IMR-90 (cell line): Measurements from ENCODE around the gene CD9. TPM values are rescaled to one million over a fixed set of nuclear protein-coding genes. Genes with fewer than 3 reads are reported as not detected.
A peak's percentile ranks its signal among the peaks of the same experiment; 100 is the strongest.

Experiments
- ATAC-seq: fragments of 200-7000 bp; cut with Tn5 transposase; 2 replicates; pipeline ENCODE4 v1.9.1; 2020; ENCODE audit warnings: low read depth, mild to moderate bottlenecking, moderate library complexity
- BruUV-seq: library from RNA; stranded (reverse); fragments of 400-500 nt; replicated peaks from 2 replicates; lab custom pipeline; 2021; lab: Mats Ljungman, UMichigan
- CTCF ChIA-PET: fragments of 300-600 bp; formaldehyde crosslinking; extraction: SDS; loops from one replicate; lab custom pipeline; 2021; ENCODE audit warnings: antibody characterized with exemption; lab: Yijun Ruan, JAX
- POLR2A ChIA-PET: fragments of 300-600 bp; sonication (Branson Sonifier 250); formaldehyde crosslinking; loops from one replicate; lab custom pipeline; 2022; ENCODE audit warnings: antibody characterized with exemption; ENCODE audit not compliant: unreplicated experiment; lab: Charles Lee
- DNase-seq: peaks from one replicate; pipeline ENCODE4 v3.0.0; 2013
- H2AFZ ChIP-seq: replicated peaks from 2 replicates; pipeline ENCODE3; 2013; ENCODE audit warnings: low read length, mild to moderate bottlenecking; ENCODE audit not compliant: poor library complexity
- H2AK5ac ChIP-seq: 2 replicates; pipeline ENCODE4 v1.6.1; 2013; ENCODE audit warnings: low read depth, low read length, inconsistent platforms
- H2AK9ac ChIP-seq: replicated peaks from 2 replicates; pipeline ENCODE3; 2013; ENCODE audit warnings: mild to moderate bottlenecking, low read depth, low read length, moderate library complexity; ENCODE audit not compliant: poor library complexity
- H2BK120ac ChIP-seq: 2 replicates; pipeline ENCODE4 v1.6.1; 2013; ENCODE audit warnings: low read depth, low read length, inconsistent platforms
- H2BK15ac ChIP-seq: 3 replicates; pipeline ENCODE4 v1.6.1; 2013; ENCODE audit warnings: low read depth, low read length, inconsistent platforms
- H2BK20ac ChIP-seq: 2 replicates; pipeline ENCODE4 v1.6.1; 2013; ENCODE audit warnings: low read depth, mild to moderate bottlenecking, inconsistent platforms, low read length, moderate library complexity
- H2BK5ac ChIP-seq: 2 replicates; pipeline ENCODE4 v1.6.1; 2013; ENCODE audit warnings: mild to moderate bottlenecking, low read depth, low read length, inconsistent platforms; ENCODE audit not compliant: poor library complexity, severe bottlenecking
- H3K14ac ChIP-seq: replicated peaks from 2 replicates; pipeline ENCODE4 v1.6.1; 2013; ENCODE audit warnings: low read depth, low read length, inconsistent platforms
- H3K18ac ChIP-seq: 2 replicates; pipeline ENCODE4 v1.6.1; 2013; ENCODE audit warnings: low read depth, low read length, control low read depth
- H3K23ac ChIP-seq: 2 replicates; pipeline ENCODE4 v1.6.1; 2013; ENCODE audit warnings: low read depth, low read length, inconsistent platforms
- H3K27ac ChIP-seq: 2 replicates; pipeline ENCODE4 v1.5.1; 2013; ENCODE audit warnings: mild to moderate bottlenecking, control low read depth, low read length; ENCODE audit not compliant: insufficient read depth
- H3K27me3 ChIP-seq: 2 replicates; pipeline ENCODE4 v1.6.1; 2013; ENCODE audit warnings: low read length; ENCODE audit not compliant: control insufficient read depth, insufficient read depth
- H3K36me3 ChIP-seq: 2 replicates; pipeline ENCODE4 v1.6.1; 2013; ENCODE audit warnings: low read length, mixed read lengths; ENCODE audit not compliant: control insufficient read depth, insufficient read depth
- H3K4ac ChIP-seq: 2 replicates; pipeline ENCODE4 v1.6.1; 2013; ENCODE audit warnings: low read depth, low read length, inconsistent platforms
- H3K4me1 ChIP-seq: 2 replicates; pipeline ENCODE4 v1.6.1; 2013; ENCODE audit warnings: low read length, mixed read lengths; ENCODE audit not compliant: control insufficient read depth, insufficient read depth
- H3K4me2 ChIP-seq: 2 replicates; pipeline ENCODE4 v1.6.1; 2013; ENCODE audit warnings: low read depth, mild to moderate bottlenecking, control low read depth, low read length, moderate library complexity
- H3K4me3 ChIP-seq: 2 replicates; pipeline ENCODE4 v1.5.1; 2013; ENCODE audit warnings: low read depth, mild to moderate bottlenecking, control low read depth, low read length, moderate library complexity; ENCODE audit not compliant: insufficient read depth
- H3K56ac ChIP-seq: 2 replicates; pipeline ENCODE4 v1.6.1; 2013; ENCODE audit warnings: low read length, inconsistent platforms; ENCODE audit not compliant: insufficient read depth; ENCODE audit errors: extremely low read depth
- H3K79me1 ChIP-seq, 2 experiments: 2 replicates each; pipeline ENCODE4 v1.6.1; 2013; ENCODE audit warnings: low read length in 2 of 2, inconsistent platforms in 1 of 2, low read depth in 1 of 2
- H3K9ac ChIP-seq: 2 replicates; pipeline ENCODE4 v1.6.1; 2013; ENCODE audit warnings: low read depth, low read length, control low read depth
- H3K9me1 ChIP-seq: 2 replicates; pipeline ENCODE4 v1.6.1; 2013; ENCODE audit warnings: low read length, inconsistent platforms; ENCODE audit not compliant: insufficient read depth
- H3K9me3 ChIP-seq: 2 replicates; pipeline ENCODE4 v1.6.1; 2013; ENCODE audit warnings: low read length; ENCODE audit not compliant: control insufficient read depth, insufficient read depth
- H4K20me1 ChIP-seq: 2 replicates; pipeline ENCODE4 v1.6.1; 2013; ENCODE audit warnings: low read length, inconsistent platforms; ENCODE audit not compliant: insufficient read depth
- H4K5ac ChIP-seq: 2 replicates; pipeline ENCODE4 v1.6.1; 2013; ENCODE audit warnings: mild to moderate bottlenecking, low read depth, low read length, control low read depth
- H4K8ac ChIP-seq, 2 experiments: 2 replicates each; pipeline ENCODE4 v1.6.1; 2013; ENCODE audit warnings: low read depth in 2 of 2, low read length in 2 of 2, control low read depth in 1 of 2, inconsistent platforms in 1 of 2
- H4K91ac ChIP-seq: 2 replicates; pipeline ENCODE4 v1.6.1; 2013; ENCODE audit warnings: low read depth, low read length, inconsistent platforms; ENCODE audit not compliant: insufficient read depth
- BHLHE40 ChIP-seq: fragments of 150-350 bp; IDR thresholded peaks from 2 replicates; pipeline ENCODE4 v1.6.1; 2016; ENCODE audit warnings: mild to moderate bottlenecking, low read depth, low read length
- CEBPB ChIP-seq: IDR thresholded peaks from 2 replicates; pipeline ENCODE4 v1.6.1; 2012; ENCODE audit warnings: low read depth, low read length, improper control_type of control experiment
- CHD1 ChIP-seq: IDR thresholded peaks from 2 replicates; pipeline ENCODE4 v1.6.1; 2012; ENCODE audit warnings: low read depth, low read length, improper control_type of control experiment
- CTCF ChIP-seq: conservative IDR thresholded peaks from 2 replicates; pipeline ENCODE4 v1.5.1; 2012; ENCODE audit warnings: mild to moderate bottlenecking, low read depth, low read length, improper control_type of control experiment
- FOS ChIP-seq: fragments of 150-350 bp; IDR thresholded peaks from 2 replicates; pipeline ENCODE4 v1.6.1; 2016; ENCODE audit warnings: low read depth, low read length
- MAFK ChIP-seq: IDR thresholded peaks from 2 replicates; pipeline ENCODE4 v1.6.1; 2012; ENCODE audit warnings: low read depth, low read length, improper control_type of control experiment
- MAZ ChIP-seq: IDR thresholded peaks from 2 replicates; pipeline ENCODE4 v1.6.1; 2012; ENCODE audit warnings: low read depth, mild to moderate bottlenecking, low read length, improper control_type of control experiment, moderate library complexity, borderline replicate concordance
- MXI1 ChIP-seq: IDR thresholded peaks from 2 replicates; pipeline ENCODE4 v1.6.1; 2012; ENCODE audit warnings: low read depth, mild to moderate bottlenecking, low read length, moderate library complexity, borderline replicate concordance
- NFE2L2 ChIP-seq: fragments of 150-350 bp; IDR thresholded peaks from 2 replicates; pipeline ENCODE4 v1.6.1; 2016; ENCODE audit warnings: low read depth, mild to moderate bottlenecking, low read length
- RFX5 ChIP-seq: IDR thresholded peaks from 2 replicates; pipeline ENCODE4 v1.8.0; 2012; ENCODE audit warnings: low read depth, mild to moderate bottlenecking, low read length, moderate library complexity
- SMC3 ChIP-seq: fragments of 150-350 bp; IDR thresholded peaks from 2 replicates; pipeline ENCODE4 v1.6.1; 2016; ENCODE audit warnings: low read depth, mild to moderate bottlenecking, antibody characterized with exemption, low read length, moderate library complexity
- USF2 ChIP-seq: fragments of 150-350 bp; IDR thresholded peaks from 2 replicates; pipeline ENCODE4 v1.6.1; 2017; ENCODE audit warnings: mild to moderate bottlenecking, antibody characterized with exemption, low read length, low read depth
- WGBS, 2 experiments: methylation state at CpG; one replicate each; pipeline versions ENCODE4 v1.1.5 to v1.1.7; 2013; ENCODE audit warnings: missing lambda C conversion rate in 2 of 2; ENCODE audit not compliant: insufficient read length in 1 of 2; ENCODE audit errors: extremely low coverage in 2 of 2; 5-methylcytosine and 5-hydroxymethylcytosine counted together
- dilution Hi-C: fragments of 300-500 bp; cut with HindIII; formaldehyde crosslinking; loops from one replicate; pipeline ENCODE4 v1.14.3; 2018; ENCODE audit warnings: low sequenced_read_pairs; ENCODE audit not compliant: unreplicated experiment
- in situ Hi-C: fragments of 300-500 bp; cut with MboI; formaldehyde crosslinking; loops from 3 replicates; pipeline ENCODE4 v1.14.3; 2019; ENCODE audit warnings: low sequenced_read_pairs, inconsistent platforms, mixed read lengths
- intact Hi-C: fragments of 100-400 bp; cut with micrococcal nuclease; formaldehyde crosslinking; loops from 2 replicates; pipeline ENCODE4 v1.10.0; 2022
- polyA plus RNA-seq, 3 experiments: library from polyadenylated mRNA; depleted of rRNA; stranded (reverse); fragments of >200 nt; gene quantifications; 2 replicates each; pipeline ENCODE4 v1.2.3, GENCODE V29; 2012; ENCODE audit warnings: low replicate concordance in 1 of 3
- total RNA-seq: library from RNA; depleted of rRNA; stranded (reverse); fragments of >200 nt; gene quantifications from 2 replicates; pipeline ENCODE4 v1.2.3, GENCODE V29; 2012

The CD9 gene
- total and polyA plus RNA-seq, 2 of the 4 experiments (the other 2 are of a cell fraction): 48.8 to 70.9 TPM

GRCh38 chr12:6198985-6199530, 1.1 kb upstream of the CD9 start (continued):
- no peak for TF ChIP-seq CEBPB

- Histone ChIP-seq H3K4me2 (peak overlapping the region; percentile 55), H3K4me1 (peaks cover 13% of the 10 kb centered on the region)
- TF ChIP-seq SMC3 (no peak), MAFK (no peak), FOS (no peak), RFX5 (no peak), NFE2L2 (no peak), CTCF (no peak), MAZ (no peak), MXI1 (no peak), CHD1 (no peak), USF2 (no peak), BHLHE40 (no peak)
These were observed 507 bp upstream of the CD9 start for GRCh38 chr12:6199531-6200255.

More at GRCh38 chr12:6199531-6200255, 507 bp upstream of the CD9 start:
- Histone ChIP-seq H3K79me1 (peaks cover 3 to 37% of the 10 kb centered on the region in 2 experiments; a peak in 2 of 4 replicates), H3K27ac (peak overlapping the region; percentile 22; the same call in 1 of the 2 replicates), H2BK15ac (peak overlapping the region; percentile 60; the same call in 1 of the 3 replicates), H2BK120ac (peak overlapping the region; percentile 75), H3K9me3 (no peaks in the 10 kb centered on the region), H4K5ac (peak overlapping the region; percentile 6), H3K18ac (no peak overlapping the region; the same call in 1 of the 2 replicates), H2AFZ (peak overlapping the region; percentile 91), H3K9me1 (peaks cover 16% of the 10 kb centered on the region), H3K14ac (peak overlapping the region; percentile 41; the same call in 1 of the 2 replicates), H3K56ac (no peak overlapping the region; the same call in 1 of the 2 replicates), H2AK5ac (peak overlapping the region; percentile 76), H4K8ac (peak overlapping the region; percentile 45 to 85; a peak in 1 of 4 replicates), H3K36me3 (no peaks in the 10 kb centered on the region), H2AK9ac (peak overlapping the region; percentile 77), H4K91ac (peak overlapping the region; percentile 61), H2BK5ac (no peak overlapping the region), H3K23ac (peak overlapping the region; percentile 10), H4K20me1 (peaks cover 12% of the 10 kb centered on the region; the same call in 1 of the 2 replicates), H3K4ac (peak overlapping the region; percentile 70; the same call in 1 of the 2 replicates), H3K9ac (peak overlapping the region; percentile 22; the same call in 1 of the 2 replicates), H3K27me3 (no peaks in the 10 kb centered on the region; the same call in 1 of the 2 replicates), H3K4me3 (peak overlapping the region; percentile 34), H2BK20ac (peak overlapping the region; percentile 62; the same call in 1 of the 2 replicates)
- ATAC-seq: no peak
- ChIA-PET CTCF (no interaction called here), POLR2A (no interaction called here)
- in situ Hi-C loops (loop anchor here (25.0 kb wide), 1 partner anchor 263 kb away; the partner anchor contains the start of genes TAPBPL and VAMP1), dilution Hi-C loops (no loop called here), intact Hi-C loops (loop anchor here (5.0 kb wide), 1 partner anchor 268 kb away; no protein-coding TSS in a partner anchor)
- no TSS peak for BruUV-seq
- 39% methylated on average over 6 of the region's 42 CpGs; no CpG with 5 or more reads in 1 of the 2 experiments for WGBS, 2 experiments
- no peak for DNase-seq
